ENCODE data around the gene NTRK1.
A peak's percentile ranks its signal among the peaks of the same experiment; 100 is the strongest.

NTRK1 gene

DNA sequence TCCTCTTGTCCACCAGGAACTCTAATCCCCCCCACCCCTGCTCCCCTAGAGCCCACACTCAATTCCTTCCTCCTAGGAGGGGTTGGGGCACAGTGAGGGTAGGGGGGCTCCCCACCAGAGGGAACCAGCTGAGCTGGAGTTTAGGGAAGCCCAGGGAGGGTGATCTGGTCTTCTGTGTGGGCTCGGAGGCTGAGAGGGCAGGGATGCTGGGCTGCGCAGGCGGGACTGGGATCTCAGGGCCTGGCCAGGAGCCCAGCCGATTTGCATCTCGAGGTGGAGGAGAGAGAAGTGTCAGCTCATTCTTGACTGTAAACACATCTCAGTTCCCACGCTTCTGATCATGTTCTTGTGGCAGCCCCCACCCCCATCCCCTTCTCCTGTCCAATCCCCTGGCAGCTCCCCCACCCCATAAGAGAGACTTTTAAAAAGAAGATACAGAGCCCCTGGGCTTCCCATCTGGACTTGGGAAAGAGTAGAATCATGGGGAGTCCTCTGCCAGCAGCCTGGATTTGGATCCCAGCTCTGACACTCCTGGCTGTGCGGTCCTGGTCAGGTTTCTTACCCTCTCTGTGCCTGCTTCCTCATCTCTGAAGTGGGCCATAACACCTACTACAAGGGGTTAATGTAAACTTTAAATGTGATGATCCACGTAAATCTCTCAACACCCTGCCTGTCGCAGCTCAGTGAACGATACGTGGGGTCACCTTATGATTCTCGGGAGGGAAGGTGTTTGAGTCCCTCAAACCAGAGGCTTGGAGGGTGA lies 39.5 kb downstream of the NTRK1 start:
- DNase-seq, result no peak

DNA sequence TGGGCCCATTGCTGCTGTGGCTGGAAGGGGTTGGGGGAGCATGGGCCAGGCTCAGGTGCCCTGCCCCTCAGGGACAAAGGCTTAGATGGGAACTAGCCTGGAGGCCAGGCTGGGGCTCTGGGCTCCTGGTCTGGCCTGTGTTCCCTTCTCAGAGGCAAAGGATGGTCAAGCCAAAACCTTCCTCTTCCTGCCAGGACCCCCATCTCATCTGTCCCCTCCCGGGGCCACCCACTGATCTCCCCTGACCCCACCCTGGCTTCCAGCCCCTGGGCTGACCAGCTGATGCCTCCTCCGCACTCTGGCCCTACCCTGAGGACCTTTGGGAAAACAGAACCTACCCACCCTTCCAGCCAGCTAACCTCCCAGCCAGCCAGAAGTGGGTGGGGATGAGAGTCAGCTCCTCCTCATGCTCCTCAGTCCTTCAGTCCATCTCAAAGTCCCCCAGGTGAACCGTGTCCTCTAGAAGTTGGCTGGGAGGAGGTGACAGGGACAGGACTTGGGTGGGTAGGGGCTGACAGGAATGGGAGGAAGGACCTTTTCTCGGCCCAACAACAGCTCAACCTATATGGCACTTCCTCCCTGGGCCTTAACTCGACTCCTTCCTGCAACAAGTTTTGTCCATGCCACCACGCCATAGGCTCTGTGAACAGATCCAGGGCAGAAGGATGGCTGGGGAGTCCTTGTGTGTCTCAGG lies 40.4 kb downstream of the NTRK1 start:
- DNase-seq, result no peak

DNA sequence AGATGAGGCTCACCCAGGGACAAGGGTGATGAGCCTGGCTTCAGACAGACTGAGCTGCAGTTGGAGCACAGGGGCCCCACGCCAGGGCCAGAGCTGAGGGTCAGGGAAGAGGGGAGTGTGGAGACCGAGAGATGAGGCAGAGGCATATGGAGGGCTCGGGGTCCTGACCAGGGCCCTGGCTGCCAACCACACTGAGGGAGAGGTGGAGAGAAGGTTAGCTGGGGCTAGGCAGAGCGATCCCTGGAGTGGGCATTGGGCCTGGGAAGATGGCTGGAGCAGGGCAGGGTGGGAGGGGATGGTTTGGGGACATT lies 40.9 kb downstream of the NTRK1 start:
- DNase-seq, result no peak

DNA sequence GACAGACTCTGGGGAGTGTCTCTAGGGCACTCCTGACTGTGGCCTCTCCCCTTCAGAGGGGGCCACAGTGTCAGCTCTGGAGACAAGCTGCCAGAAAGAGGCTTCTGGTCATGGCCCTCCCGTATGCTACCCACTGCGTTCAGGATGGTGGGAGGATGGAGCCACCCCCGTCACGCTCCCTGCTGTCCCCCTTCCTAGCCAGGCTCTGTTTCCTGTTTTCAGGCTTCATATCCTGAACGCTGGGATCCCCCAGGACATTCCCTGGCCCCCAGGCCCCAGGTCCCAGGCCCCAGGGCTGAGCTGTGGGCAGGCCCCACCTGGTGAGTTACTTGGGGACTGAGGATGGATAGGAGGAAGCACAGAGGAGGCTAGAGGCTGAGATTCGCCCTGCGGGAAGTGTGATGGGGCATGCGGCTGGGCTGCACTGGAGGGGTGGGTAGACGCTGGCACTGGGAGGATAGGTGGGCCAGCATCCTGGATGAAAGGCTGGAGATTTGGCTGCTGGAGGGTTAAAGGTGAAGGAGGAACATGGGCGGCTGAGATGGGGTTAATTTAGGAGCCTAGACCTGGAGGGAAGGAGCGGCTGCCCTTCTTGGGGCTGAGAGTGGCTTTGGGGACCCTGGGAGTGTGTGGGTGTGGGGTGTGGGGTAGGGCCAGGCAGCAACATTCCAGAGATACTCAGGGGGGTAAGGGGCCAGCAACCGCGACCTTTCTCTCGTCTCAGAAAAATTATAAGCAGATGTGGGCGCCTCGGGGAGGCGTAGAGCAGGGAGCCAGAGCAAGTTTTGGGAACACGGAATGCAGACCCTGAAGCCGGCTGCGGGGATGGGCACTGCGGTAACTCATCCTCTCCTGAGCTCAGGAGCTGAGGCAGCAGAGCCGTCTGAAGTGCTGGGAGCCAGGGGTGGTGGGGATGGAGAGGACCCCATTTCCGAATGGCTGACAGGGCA lies 41.6 kb downstream of the NTRK1 start:
- no peak for DNase-seq

DNA sequence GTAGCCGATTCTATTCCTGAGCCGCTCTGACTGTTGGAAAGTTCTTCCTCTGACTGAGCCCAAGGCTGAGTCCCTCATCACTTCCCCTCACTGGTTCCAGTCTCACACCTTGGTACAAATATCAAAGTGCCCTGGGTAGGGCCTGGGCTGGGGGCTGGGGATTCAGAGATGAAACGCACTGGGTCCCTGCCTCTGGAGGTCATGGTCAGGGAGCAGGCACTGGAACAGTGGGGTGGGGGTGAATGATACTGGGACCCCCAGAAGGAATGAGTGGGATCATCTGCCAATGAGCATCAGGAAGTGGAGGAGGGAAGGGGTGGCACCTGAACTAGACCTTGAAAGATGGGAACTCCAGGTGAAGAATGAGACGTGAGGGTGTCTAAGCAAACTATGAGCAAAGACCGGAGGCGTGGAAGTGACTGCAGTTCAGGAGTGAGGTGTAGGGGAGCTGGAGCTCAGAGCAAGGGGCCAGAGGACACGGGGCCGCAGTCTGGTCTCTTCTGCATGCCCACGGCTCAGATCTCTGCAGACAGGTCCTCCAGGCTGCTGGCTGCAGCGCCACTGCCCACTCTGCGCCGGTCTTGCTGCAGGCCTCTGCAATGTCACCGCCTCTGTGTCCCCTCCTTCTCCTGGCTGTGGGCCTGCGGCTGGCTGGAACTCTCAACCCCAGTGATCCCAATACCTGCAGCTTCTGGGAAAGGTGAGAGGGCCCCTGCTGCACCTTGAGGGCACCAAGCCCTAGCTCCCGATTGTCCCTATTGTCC lies 42.8 kb downstream of the NTRK1 start:
- no peak for DNase-seq

DNA sequence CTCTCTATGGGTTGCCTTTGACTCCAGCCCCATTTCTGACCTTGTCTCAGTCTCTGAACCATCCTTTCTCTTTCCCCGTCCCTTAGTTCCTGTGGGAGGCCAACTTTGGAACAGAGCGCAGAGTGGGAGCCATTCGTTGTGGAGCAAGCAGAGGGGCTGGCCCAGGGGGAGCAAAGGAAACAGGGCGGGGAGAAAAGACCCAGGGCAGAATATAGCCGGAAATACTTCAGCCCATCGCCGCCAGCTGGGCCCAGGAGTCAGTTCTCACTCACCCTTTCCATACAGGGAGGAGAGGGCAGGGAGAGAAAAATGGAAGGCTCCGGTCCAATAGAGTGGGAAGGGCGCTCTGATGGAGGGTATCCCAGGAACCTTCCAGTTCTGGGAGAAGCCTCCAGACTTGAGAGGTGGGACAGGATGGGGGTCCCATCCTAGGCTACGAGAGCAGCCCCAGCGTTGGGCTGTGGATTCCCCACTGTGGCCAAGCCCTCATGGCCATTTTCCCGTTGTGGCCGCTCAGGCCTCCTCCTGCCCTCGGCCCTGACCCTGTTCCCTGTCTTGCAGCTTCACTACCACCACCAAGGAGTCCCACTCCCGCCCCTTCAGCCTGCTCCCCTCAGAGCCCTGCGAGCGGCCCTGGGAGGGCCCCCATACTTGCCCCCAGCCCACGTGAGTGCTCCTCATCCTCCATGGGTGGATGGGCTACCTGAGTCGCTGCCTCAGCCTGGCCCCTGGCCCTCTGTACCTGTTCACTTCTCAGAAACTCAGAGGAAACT lies 43.7 kb downstream of the NTRK1 start:
- no peak for DNase-seq

DNA sequence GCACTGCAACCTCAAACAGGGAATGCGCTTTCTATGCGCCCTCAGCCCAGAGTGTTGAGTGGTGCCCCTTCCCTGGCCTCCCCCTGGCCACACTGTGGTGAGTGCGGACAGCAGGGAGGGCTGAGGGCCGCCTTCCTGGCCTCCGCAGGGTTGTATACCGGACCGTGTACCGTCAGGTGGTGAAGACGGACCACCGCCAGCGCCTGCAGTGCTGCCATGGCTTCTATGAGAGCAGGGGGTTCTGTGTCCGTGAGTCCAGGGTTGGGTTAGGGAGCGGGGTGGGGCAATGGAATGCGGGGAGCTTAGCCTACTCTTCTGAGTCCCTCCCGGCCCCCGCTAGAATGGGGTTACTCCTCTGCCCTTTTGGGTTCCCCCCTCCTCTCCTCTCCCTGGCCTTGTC lies 44.5 kb downstream of the NTRK1 start:
- no peak for DNase-seq

DNA sequence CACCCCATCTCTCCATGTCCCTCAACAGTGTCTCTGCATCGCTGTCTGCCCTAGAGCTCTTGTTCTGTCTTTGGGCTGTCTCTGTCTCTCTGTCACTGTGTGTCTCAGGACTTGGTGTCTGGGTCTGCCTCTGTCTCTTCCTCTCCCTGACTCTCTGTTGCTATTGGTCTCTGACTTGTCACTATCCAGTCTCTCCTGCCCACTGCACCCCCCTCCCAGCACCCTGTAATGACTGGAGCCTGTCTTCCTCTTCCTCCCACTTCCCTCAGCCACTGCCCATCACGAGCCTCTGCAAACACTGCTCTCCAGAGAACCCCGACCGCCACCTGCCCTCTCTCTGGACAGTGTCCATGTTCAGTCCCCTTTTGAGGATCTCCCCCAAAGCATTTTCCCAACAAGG lies 45.0 kb downstream of the NTRK1 start:
- no peak for DNase-seq

DNA sequence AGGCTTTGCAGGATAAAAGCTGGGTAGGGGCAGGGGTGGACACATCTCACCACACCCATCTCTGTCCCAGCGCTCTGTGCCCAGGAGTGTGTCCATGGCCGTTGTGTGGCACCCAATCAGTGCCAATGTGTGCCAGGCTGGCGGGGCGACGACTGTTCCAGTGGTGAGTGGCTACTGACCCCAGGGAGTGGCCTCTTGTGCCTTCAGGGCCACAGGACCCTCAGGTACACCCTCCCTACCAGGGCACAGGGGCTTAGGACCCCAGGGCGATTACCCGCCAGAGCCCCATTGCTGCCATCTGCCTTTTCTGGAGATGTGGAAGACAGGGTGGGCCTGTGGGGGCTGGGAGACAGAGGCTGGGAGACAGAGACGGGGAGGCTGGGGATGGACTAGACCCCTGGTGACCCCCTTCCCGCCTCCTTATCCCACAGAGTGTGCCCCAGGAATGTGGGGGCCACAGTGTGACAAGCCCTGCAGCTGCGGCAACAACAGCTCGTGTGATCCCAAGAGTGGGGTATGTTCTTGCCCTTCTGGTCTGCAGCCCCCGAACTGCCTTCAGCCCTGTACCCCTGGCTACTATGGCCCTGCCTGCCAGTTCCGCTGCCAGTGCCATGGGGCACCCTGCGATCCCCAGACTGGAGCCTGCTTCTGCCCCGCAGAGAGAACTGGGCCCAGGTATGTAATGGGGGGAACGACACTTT lies 45.7 kb downstream of the NTRK1 start:
- no peak for DNase-seq

DNA sequence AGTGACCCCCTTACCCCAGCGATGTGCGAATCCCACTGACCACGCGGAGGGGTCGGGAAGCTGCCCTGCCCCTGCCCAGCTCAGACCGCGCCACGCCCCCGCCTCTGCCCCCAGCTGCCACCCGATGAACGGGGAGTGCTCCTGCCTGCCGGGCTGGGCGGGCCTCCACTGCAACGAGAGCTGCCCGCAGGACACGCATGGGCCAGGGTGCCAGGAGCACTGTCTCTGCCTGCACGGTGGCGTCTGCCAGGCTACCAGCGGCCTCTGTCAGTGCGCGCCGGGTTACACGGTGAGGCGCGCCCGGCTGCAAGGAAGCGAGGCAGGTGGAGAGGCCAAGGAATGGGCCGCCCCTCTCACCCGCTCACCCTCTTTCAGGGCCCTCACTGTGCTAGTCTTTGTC lies 47.9 kb downstream of the NTRK1 start:
- DNase-seq, result peak; percentile 35

DNA sequence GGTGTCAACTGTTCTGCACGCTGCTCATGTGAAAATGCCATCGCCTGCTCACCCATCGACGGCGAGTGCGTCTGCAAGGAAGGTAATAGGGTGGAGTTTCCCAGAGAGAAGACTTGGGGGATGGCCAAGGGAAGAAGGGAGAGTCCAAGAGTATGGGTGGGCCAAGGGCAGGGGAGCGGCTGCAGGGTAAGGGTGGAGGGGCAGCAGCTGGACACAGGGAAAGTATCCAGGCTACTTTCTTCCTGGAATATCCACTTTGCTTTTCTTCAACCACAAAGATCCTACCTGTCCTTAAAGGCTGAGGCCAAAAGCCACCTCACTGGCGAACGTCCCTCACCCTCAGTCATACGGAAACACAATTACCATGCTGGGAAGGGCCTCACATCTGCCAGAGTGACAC lies 48.3 kb downstream of the NTRK1 start:
- no peak for DNase-seq

DNA sequence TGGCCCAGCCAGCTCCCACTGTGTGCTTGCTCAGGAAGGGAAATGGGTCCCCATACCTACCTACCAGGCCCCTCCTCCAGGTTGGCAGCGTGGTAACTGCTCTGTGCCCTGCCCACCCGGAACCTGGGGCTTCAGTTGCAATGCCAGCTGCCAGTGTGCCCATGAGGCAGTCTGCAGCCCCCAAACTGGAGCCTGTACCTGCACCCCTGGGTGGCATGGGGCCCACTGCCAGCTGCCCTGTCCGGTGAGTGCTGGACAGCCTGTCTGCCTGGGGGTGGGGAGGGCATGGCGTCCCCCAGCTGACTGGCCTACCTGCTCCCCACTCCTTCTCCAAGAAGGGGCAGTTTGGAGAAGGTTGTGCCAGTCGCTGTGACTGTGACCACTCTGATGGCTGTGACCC lies 49.0 kb downstream of the NTRK1 start:
- no peak for DNase-seq

DNA sequence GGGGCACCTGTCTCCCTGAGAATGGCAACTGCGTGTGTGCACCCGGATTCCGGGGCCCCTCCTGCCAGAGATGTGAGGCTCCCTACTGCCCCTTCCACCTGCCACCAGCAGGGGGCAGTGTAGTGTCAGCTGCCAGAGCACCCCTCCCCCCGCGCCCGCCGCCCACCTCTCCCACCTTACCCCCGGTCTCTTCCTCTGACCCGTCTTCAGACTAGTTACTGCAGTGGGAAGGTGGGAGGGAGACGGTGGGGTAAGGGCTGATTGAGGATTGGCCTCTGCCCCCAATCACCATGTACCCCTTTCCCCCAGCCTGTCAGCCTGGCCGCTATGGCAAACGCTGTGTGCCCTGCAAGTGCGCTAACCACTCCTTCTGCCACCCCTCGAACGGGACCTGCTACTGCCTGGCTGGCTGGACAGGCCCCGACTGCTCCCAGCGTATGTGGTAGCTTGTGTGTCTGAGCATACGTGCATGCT lies 49.7 kb downstream of the NTRK1 start:
- DNase-seq, result peak; percentile 74

DNA sequence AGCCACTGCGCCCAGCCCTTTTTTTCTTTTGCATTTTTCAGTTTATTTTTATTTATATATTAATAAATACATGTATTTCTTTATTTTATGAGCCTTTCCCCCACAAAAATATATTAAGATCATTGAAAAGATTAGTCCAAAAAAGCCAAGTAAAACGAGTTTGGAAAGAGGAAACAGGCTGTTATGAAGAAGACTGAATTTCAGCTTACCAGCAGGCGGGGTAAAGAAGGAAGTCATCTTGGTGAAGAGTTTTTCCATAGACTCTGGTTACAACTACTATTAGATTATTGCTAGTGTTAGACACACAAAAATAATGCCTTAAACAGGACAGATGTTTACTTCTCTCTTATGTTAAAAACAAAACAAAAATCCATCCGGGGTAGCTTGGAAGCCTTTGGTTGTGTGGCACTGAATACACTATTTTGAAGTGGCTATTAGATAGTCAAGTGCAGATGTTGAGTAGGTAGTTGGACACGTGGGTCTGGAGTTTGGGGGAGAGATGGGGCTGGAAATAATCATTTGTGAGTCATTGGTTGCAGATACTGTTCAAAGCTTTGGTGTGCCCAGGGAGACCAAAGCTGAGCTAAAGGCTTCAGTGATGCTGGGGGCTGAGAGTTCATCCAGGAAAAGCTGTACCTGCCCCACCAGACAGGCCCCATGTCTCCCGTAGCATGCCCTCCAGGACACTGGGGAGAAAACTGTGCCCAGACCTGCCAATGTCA lies 51.1 kb downstream of the NTRK1 start:
- no peak for DNase-seq

DNA sequence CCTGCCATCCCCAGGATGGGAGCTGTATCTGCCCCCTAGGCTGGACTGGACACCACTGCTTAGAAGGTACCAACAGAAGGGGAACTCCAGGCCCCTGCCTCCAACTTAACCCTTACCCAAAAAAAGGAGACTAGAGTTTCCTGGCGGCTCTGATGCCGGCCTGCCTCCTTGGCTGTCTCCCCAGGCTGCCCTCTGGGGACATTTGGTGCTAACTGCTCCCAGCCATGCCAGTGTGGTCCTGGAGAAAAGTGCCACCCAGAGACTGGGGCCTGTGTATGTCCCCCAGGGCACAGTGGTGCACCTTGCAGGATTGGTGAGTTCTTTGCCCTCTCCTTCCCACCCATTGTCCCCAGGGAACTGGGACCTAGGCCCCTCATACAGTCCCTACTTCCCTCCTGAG lies 51.6 kb downstream of the NTRK1 start:
- DNase-seq, result no peak

DNA sequence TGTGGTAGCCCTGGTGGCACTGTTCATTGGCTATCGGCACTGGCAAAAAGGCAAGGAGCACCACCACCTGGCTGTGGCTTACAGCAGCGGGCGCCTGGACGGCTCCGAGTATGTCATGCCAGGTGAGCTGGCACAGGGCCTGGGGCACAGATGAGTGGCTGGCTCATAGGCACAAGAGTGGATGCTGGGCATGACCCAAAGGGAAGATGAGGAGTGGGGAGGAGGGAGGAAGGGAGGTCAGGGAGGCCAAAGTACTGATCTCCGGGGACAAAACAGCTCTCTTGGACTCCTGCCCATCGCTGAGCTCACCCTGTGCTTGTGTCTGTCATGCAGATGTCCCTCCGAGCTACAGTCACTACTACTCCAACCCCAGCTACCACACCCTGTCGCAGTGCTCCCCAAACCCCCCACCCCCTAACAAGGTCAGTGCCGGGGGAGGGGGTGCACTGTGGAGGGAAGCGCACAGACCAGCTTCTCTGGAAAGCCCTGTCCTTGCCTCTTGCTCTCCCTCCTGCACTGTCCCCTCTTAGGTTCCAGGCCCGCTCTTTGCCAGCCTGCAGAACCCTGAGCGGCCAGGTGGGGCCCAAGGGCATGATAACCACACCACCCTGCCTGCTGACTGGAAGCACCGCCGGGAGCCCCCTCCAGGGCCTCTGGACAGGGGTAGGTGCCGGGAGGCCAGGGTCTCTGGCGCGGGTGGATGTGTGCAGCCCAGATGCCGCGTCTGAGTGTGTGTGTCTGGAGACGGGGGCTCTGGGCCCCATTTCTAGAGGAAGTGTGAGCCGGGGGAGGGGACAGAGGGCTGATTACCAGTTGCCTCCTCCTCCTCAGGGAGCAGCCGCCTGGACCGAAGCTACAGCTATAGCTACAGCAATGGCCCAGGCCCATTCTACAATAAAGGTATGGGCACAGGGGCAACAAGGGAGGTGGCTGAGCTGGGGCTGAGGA lies 52.5 kb downstream of the NTRK1 start:
- DNase-seq, result peak; percentile 37

DNA sequence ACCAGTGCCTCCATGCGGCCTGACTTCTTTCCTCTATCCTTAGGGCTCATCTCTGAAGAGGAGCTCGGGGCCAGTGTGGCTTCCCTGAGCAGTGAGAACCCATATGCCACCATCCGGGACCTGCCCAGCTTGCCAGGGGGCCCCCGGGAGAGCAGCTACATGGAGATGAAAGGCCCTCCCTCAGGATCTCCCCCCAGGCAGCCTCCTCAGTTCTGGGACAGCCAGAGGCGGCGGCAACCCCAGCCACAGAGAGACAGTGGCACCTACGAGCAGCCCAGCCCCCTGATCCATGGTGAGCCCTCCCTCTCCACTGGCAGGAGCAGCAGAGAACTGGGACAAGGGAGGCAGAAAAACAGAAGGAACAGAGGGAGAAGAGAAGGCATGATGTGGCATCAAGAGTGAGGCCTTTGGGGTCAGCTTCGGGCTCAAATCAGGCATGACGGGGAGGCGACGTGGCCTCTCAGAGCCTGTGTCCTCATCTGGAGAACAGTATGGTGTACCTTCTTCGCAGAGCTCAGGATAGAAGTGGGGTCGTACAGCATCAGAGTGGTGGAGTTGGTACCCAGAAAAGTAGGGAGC lies 53.2 kb downstream of the NTRK1 start:
- DNase-seq, result no peak

DNA sequence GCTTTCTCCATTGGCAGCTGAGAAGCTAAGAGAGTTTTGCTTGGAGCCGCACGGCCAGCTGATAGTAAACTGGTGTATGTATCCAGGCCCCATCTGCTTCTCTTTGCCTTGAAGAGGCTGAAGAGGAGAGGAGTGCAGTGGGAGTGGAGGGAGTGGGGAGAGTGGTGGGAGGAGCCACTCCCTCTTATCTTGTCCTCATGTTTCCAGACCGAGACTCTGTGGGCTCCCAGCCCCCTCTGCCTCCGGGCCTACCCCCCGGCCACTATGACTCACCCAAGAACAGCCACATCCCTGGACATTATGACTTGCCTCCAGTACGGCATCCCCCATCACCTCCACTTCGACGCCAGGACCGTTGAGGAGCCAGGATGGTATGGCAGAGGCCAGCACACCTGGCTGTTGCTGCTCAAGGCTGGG lies 53.8 kb downstream of the NTRK1 start:
- no peak for DNase-seq
